ENCODE results near the gene PRLHR.
"Not testable (repeated sequence)": the region's sequence is repeated elsewhere in the genome, so short reads cannot be mapped to it uniquely, and the experiment has no call there.

The PRLHR gene

DNA sequence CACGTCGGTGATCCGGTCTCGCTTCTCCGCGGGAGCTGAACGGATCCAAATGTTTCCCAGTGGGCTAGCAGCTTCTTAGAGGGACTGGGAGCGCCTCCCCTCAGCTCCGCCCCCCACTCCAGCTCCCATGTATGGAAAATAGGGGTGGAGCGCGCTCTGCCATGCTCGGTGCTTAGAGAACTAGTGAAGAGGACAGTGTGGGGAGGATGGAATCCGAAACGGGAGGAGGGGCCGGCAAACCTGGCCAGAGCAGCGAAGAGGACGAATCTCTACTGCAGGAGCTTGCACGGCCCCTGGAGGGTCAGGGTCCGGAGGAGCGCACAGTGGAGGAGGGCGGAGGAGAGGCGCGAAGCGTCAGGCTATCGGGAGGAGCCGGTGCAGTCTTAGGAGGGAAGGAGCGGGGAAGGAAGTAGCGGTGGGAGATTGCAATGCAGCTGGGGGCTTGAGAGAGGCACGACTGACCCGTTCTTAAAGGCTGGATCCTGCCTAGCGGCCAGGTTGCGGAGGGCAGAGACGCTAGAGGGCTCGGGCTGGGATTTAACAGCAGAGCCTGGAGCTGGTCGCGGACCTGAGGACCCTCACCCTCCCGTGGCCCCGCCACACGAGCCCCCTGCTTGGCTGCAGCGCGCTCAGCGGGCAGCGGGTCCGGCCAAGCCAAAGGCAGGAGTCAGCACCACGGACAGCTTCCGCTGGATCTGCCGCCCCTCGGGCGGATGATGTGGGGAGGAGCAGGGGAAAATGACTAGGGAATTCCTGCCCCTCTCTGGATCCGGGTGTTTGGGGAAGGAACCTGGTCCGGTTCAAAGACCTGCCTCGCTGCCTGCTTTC lies at the start of gene PRLHR:
TSS of gene PRLHR (minus strand) at position 51 of the 828 bp plus-strand sequence. CDS start 404 bp downstream, outside the sequence.
- no peak for DNase-seq (ENCODE audit: low read depth in 2 of 2)

DNA sequence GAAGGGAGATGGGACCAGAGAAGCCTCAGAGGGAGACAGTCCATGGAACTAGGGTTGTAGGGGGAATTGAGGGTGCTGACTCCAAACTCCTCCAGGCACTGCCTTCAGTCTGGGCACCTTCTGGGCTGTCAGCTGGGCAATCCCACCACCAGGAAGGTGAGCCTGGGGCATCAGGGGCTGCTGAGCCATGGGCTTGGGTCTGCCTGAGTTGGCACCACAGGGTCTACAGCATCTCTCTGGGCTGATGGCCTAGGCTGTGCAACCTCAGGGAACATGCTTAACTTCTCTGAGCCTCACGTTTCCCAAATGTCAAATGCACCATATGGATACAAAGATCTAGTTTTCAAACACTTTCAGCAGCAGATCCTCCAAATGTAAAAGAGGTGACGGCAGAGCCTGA lies 46.8 kb upstream of the PRLHR start:
- DNase-seq (ENCODE audit: low read depth in 2 of 2), result no peak

DNA sequence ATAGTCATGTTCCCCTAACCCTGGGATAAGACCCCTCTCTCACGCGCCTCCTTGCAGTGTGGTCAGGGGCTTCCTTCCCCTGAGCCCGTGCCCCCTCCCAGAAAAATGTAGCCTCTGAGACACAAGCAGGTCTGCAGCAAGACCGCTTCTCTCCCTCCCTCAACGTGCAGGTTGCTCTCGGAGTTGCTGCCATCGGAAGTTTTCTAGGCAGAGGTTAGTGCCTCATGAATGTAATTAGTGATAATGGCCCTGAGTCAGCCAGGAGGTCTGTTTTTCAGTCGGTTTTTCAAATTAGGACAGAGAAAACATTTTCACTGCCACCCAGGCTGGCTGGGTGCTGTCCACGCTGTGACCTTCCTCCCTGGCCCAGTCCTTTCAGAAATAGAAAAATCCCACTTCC lies 43.2 kb upstream of the PRLHR start:
- no peak for DNase-seq (ENCODE audit: low read depth in 2 of 2)

DNA sequence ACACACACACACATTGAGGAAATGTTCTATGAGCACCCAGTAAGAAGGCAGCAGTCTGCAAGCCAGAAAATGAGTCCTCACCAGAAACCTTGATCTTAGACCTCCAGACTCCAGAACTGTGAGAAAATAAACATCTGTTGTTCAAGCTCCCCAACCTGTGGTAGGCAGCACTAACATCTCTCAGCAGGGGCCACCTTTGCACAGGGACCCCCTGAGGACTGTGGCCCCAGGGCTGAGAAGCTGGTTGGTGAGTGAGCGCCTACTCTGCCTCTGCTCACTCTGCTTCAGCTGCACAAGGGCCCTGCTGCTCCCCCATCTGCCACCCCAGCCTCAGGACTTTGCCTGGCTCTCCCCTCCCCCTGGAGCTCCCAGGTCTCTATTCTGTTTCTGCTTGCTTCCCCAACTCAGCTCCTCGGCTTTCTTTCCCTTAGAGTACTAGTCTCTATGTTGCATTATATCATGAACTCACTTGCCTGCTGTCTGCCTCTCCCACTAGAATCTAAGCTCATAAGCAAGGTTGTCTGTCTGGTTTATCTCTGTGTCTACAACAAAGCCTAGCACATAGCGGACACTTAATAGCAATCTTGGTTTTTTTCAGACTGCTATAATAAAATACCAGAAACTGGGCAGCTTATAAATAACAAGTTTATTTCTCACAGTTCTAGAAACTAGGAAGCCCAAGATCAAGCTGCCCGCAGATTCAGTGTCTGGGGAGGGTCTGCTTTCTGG lies 40.4 kb upstream of the PRLHR start:
- DNase-seq (ENCODE audit: low read depth in 2 of 2), result no peak

DNA sequence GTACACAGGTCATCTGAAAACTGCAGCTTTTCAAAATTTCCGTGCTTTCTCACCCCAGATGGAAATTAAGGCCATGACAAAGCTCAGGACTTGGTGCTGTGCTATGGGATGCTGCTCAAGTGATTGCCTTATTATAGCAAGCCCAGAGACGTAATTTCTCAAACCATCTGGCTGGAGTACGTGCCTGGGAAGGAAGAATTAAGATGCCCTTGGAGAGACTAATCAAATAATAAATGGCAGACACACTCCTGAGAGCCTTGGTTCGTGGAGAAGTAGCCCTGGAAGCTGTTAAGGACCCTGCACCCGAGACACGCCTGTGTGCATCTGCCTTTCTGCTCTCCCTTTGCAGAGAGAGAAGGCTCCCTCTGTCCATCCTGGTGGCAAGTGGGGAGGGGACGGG lies 38.3 kb upstream of the PRLHR start:
- no peak for DNase-seq (ENCODE audit: low read depth in 2 of 2)

DNA sequence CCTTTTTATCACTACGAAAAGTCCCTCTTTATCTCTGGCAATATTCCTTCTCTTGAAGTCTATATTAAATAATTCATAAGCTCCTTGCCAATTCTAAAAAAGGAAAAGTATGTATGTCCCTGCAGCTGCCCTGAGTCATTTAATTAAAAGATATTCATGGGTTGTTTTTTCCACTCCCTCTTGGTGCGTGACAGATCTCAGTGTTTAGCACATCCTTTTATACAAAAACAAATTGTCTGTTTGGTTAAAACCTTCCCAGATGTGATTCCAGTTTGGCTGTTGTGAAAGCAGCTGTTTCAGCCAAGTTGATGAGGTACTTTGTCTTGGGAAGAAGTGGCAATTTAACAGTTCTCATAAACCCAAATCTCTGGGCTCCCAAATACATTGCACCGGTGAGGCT lies 33.8 kb upstream of the PRLHR start:
- no peak for DNase-seq (ENCODE audit: low read depth in 2 of 2)

DNA sequence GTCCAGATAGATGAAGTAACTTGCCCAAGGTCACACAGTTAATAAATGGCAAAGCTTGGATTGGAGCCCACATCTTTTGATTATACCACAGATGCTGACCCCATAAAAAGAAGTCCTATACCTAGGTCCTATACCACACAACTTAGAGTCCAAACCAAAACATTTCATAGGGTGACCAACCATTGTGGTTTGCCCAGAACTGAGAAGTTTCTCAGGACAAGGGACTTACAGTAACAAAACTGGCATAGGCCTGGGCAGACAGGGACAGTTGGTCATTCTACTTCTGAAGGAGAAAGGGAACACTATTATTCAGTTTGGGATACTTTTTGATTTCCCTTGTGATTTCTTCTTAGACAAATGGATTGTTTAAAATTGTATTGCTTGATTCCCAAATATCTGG lies 32.9 kb upstream of the PRLHR start:
- DNase-seq (ENCODE audit: low read depth in 2 of 2), result no peak

DNA sequence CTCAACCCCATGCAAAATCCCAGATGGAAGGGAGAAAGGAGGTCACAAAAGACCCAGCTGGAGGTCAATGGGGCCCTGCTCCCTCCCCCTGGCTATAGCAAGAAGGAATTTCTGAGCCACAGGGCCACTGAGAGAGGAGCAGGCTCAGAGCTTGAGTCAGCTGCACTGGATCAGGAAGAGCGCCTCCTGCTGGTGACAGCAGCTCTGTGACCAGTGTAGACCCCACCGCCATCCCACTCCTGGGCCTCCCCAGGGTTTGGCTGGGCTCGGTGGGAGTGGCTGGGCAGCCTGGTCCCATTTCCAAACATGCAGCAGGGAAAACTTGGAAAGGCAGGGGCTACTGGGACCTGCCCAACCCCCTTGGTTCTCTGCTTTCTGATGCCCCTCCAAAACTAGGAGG lies 31.5 kb upstream of the PRLHR start:
- no peak for DNase-seq (ENCODE audit: low read depth in 2 of 2)

DNA sequence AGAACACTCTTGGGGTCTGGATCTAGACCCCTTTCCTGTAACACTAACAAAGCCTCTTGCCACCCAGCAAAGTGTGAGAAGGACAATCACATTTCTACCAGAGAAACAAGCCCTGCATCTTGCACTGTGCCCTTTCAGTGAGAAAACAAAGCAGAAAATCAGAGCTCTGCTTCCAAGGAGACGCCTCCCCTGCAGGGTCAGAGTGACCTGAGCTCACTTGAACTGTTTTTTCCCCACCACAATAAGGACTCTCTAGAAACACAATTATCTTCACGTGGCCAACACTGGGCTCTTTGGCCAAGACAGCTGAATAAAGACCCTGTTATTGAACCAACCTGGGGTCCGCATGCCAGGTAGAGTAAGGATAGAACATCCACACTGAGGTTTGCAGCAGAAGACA lies 30.1 kb upstream of the PRLHR start:
- no peak for DNase-seq (ENCODE audit: low read depth in 2 of 2)

DNA sequence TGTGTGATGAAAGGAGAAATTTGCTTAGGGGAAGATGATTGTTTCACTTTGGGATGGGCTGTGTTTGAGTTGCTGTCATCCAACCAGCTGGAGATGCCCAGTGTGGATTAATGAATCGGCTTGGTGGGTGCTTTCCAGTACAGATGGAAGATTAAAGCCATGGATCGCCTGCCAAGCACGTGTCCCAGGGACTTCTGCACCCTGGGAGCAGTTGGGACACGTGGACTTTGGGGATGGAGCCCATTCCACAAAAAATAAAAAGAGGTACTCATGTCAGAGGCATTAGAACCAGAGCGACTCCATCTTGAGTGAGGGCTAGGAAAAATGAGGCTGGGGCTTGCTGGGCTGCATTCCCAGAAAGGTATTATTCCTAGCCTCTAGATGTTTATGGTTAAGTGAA lies 29.3 kb upstream of the PRLHR start:
- DNase-seq (ENCODE audit: low read depth in 2 of 2), result no peak

DNA sequence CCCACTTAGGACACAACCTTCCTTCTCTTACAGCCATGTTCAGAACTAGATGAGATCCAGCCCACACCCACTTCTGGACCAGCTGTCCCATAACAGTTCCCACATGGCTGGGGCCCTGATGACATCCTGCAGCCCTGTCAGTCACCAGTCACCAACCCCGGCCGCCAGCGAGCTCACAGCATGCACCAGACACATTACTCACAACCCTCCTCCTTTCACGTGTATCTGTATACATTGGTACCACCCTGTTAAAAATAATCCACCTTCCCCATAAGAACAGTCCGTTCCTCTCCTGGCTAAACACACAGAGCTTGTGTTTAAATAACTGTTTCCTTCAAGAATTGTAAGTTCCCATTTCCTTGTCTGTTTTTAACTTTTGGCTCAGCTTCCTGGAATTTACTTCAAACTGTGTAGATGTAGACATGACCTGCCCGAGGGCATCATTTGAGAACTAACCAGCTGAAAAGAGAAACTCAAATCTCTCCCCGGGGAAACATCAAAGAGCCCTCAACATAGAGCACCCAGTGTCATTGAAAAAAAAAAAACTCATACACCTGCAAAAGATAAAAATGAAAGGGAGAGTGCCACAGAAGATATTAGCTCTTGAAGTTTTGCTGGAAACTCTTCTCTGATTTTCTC lies 26.0 kb upstream of the PRLHR start:
- peak; percentile 7 to 11 for DNase-seq (ENCODE audit: low read depth in 2 of 2)

DNA sequence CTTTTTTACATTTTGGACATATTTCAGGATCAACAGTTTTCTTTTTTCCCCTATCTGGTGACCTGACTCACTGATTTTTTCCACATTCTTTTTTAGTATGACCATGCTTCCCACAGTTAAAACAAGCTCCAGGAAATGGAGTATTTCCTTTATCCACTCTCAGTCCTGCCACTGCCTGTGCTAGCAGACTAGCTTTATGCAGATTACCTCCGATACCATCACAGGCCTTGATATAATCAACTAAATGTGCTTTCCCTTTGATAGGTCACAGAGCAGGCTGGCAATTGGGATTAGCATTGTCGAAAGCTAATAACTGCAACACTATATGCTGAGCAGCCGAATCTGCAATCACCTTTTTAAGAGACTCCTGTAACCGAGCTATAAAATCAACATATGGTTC lies 18.4 kb upstream of the PRLHR start:
- not testable (repeated sequence) for DNase-seq (ENCODE audit: low read depth in 2 of 2)

DNA sequence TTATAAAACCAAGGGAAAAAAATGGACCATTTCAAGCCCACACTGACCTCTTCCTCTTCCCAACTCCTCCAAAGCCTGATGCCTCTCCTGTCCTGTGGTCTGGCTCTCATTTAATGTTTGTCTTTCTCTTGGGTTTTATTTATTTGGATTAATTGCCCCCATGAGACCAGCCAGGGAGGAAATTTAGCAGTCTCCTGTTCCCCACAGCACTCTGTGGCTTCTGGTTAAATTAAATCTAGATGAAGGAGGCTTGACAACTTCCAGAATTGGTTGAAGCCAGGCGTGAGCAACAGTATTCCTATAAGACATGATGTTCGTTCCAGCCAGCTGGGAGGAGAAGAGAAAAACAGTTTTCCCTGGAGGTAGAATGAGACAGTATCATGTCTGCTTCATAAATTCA lies 15.1 kb upstream of the PRLHR start:
- DNase-seq (ENCODE audit: low read depth in 2 of 2), result no peak

DNA sequence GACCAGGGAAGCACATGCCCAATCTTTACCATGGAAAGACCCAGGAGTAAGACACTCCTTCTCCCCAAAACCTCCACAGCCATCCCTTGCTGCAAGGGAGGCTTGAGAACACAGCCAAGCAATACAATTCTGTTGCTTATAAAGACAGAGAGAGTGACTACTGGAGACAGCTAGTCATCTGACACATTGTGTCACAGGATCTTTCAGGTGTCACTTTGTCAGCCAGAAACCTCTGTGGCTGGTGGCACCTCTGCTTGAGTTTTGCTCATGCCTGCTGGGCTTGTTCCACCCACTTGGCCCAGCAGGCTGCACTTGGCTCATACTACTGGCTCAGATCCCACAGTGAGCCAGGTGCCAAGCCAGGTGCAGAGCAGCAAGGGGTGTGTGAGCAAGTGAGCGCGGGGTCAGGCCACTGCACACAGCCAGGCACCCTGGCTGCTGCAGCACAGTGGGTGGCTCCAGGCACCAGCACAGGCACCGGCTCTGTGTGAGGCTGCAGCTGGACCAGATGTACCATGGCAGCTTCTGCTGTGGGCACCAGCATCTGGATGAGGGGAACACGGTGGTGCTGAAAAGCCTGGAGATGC lies 12.4 kb upstream of the PRLHR start:
- no peak for DNase-seq (ENCODE audit: low read depth in 2 of 2)

DNA sequence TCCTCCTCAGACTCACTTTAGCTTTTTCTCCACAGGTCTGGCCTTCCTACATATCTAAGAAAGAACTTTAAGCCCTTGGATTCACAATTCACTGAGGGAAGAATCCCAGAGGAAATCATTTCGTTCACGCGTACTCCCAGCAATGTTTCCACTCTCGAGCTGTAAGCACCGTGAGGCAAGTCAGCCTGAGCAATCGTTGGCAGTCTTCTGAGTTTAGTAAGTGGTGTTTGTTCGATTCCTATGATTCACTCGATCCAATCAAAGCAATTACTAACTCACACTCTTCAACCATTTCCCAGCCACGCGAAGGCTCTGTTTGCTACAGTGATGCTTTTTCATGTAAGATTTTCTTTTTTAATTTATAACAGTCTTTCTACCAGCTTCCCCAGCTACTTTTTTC lies 10.2 kb upstream of the PRLHR start:
- DNase-seq (ENCODE audit: low read depth in 2 of 2), result no peak

DNA sequence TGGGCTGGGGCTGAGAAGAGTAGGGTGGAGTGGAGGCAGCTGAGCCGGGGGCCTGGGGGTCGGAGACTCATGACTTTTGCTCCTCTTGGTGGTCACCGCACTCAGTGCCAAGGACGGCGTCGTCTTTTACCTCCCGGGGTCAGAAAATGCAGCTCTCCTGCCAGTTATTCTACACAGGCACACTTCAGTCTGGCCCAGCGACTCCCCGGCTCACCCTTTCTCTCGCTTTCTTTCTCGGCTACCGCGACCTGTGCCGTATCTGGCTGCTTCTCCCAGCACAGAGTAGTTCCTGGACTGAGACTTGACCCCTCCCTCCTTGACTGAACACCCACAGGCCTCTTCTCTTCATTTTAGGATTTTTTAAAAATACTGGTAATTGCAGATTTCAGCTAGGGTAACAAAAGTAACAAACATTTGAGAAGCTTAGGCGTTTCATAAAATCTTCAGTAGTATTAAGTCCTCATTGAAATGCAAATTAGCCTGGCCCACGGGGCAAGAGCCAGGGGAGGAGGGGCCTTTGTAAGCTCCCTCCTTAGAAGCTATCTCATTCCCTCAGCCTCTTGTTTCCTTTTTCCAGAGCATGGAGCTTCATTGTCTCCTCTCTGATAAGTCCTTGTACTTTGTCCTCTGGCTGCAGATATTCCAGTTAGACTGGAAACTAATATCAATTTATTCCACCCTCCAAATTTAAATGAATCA lies 1.1 kb upstream of the PRLHR start:
- DNase-seq (ENCODE audit: low read depth in 2 of 2), result no peak

DNA sequence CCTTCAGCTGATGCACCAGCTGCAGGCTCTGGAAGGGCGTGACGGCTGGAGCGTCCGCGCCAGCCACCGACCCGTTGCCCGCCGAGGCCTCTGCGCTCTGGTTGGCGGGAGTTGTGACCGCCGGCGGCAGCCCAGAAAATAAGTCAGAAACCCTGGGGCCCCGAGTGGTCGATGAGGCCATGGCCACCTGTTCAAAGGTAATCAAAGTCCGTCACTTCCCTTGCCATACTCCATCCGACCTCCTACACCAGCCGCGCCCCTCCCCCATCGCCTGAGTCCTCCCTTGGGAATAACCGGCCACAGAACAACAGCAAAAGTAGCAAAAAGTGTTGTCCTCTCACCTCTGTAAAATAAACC lies 406 bp downstream of the PRLHR start:
- DNase-seq (ENCODE audit: low read depth in 2 of 2), result no peak

DNA sequence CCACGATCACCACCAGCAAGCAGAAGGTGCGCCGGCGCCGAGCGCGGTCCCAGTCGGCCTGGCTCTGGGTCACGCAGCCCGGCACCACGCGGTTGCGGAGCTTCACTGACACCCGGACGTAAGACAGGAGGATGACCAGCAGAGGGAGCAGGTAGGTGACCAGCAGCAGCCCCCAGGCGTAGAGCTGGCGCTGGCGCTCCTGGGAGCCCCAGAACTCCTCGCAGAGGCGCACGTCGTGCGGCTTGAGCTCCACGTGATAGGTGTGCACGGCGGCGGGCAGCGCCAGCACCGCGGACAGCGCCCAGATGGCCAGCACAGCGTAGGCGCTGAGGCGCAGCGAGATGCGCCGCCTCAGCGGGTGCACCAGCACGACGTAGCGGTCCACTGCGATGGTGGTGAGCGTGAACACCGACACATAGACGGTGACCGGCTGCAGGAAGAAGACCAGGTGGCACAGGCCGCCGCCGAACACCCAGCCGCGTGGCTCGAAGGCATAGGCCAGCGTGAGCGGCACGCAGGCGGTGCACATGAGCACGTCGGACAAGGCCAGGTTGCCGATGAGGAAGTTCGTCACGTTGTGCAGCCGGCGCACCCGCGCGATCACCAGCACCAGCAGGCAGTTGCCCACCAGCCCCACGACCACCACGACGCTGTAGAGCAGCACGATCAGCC lies 920 bp downstream of the PRLHR start:
- peak; percentile 10 to 14 for DNase-seq (ENCODE audit: low read depth in 2 of 2)

DNA sequence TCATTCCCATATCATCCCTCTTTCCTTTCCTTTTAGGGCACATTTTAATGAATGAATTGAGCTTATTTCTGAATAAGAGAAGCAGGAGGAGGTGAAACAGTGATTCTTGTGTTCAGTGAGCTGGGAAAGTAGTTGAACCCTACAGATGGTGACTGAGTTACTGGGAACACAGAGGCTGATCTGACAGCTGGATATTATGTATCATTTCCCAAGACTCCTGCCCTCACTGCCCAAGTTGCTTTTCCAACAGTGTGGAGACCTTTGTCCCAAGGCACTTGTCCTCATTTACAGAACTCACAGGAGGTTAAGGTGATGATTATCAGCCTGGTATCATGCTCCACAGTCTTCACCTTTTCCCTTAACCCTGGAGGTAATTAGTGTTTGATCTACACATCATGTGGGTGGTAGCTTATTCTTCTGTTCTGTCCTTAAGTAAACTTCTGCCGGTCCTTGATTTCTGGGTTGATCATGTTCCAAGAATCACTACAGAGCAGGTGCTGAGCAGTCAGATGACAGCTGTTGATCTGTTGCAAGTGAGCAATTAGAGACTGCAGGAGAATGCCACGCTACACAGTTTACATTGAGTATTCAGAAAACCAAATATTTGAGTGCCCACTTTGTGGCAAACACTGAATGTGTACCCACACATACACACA lies 2.6 kb downstream of the PRLHR start:
- no peak for DNase-seq (ENCODE audit: low read depth in 2 of 2)

DNA sequence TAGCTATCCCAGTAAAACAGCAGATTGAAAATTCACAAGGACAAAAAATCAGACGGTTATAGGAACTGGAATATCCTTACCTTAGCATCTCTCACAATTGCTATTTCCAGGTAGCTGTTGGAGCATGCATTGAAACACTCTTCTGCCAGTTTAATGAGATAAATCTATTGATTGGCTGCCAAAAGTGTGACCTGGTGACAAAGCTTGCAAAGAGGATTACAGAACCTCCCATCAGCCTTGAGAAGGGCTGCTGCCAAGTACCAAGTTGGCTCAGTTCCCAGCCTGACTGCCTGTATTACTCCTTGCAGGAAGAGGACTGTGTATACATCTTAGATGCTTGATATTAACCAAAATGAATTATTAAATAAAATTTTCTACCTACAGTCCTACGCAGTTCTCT lies 5.1 kb downstream of the PRLHR start:
- no peak for DNase-seq (ENCODE audit: low read depth in 2 of 2)
